Erythroblast (primary cell): ENCODE measurements around the gene ALDH1A2.

Experiments
- GATA1 ChIP-seq: IDR thresholded peaks from 2 replicates; pipeline ENCODE4 v1.6.1; 2011; ENCODE audit warnings: low read depth, mild to moderate bottlenecking, control low read depth, low read length, moderate library complexity
- POLR2A ChIP-seq: IDR thresholded peaks from 2 replicates; pipeline ENCODE4 v1.6.1; 2011; ENCODE audit warnings: mild to moderate bottlenecking, low read length

DNA sequence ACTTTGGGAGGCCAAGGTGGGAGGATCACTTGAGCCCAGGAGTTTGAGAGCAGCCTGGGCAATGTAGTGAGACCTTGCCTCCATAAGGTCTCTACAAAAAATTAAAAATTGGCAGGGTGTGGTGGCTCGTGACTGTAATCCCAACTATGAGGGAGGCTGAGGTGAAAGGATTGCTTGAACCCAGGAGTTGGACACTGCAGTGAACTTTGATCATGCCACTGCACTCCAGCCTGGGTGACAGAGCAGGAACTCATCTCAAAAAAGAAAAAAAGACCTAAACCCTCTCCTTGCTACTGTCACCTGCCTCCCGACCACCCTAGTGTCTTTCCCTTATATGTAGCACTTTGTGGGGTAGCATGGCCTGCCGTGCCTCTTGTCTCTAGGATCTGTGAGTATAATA lies 48.9 kb upstream of the ALDH1A2 start:
- TF ChIP-seq POLR2A (no peak), GATA1 (no peak)
